A375 (cell line): ENCODE data around the gene LIMS4. TPM values are rescaled to one million over a fixed set of nuclear protein-coding genes. Genes with fewer than 3 reads are reported as not detected.

Source experiments
- small RNA-seq: library from RNA; depleted of rRNA; stranded (forward); fragments of <200 nt; gene quantifications from one replicate; pipeline ENCODE3, GENCODE V24; 2014
- total RNA-seq: library from RNA; depleted of rRNA; stranded (reverse); fragments of >200 nt; shearing (Covaris generic); gene quantifications from 2 replicates; pipeline ENCODE4 v1.2.3, GENCODE V29; 2014; rRNA removed

LIMS4 gene
- total RNA-seq = 0.19 and 0.90 TPM in 2 replicates

GRCh38 chr2:110472171-110473058 is at the start of gene LIMS4:
Gene LIMS4, minus strand, starts transcription at chr2:110472816. Its CDS starts 38 bp downstream, at chr2:110472778.

Small RNA genes within 50 kb of the gene (small RNA-seq; reads per million reads assigned to genes)
- gene AC108938.1 = not detected

Other genes with a start within 250 kb of the LIMS4 start
- gene RGPD6, start 104.4 kb upstream of the LIMS4 start, total RNA-seq = 9.6 and 20.8 TPM in 2 replicates
- 35.4 and 41.1 TPM in 2 replicates for gene BUB1, start 205.2 kb upstream of the LIMS4 start, total RNA-seq